ENCODE measurements around the gene PRB3. TPM values are rescaled to one million over a fixed set of nuclear protein-coding genes. Genes with fewer than 3 reads are reported as not detected.

PRB3 gene
- not detected in 2 replicates for total RNA-seq

GRCh38 chr12:11269607-11270006 lies at the start of gene PRB3:
Gene PRB3, minus strand, starts transcription at chr12:11269707. Its CDS starts 38 bp downstream, at chr12:11269669.
- DNase-seq (ENCODE audit: low read depth) = no peak
- no peak within 1 kb of the TSS for H3K4me3 ChIP-seq (ENCODE audit: low read depth, low read length)
- no peak for TF ChIP-seq CTCF (conservative IDR thresholded peaks at IDR 0.05; ENCODE audit: low read depth, low read length)

GRCh38 chr12:11310336-11310735 lies 40.8 kb upstream of the PRB3 start, which contains the start of gene PRB4:
Gene PRB4, minus strand, starts transcription at chr12:11310436. Its CDS starts 38 bp downstream, at chr12:11310398.
- no peak for TF ChIP-seq CTCF (conservative IDR thresholded peaks at IDR 0.05; ENCODE audit: low read depth, low read length)
- H3K4me3 ChIP-seq (ENCODE audit: low read depth, low read length) = no peak within 1 kb of the TSS
- no peak for DNase-seq (ENCODE audit: low read depth)

GRCh38 chr12:11307143-11307542 lies 37.6 kb upstream of the PRB3 start:
- H3K4me3 ChIP-seq (ENCODE audit: low read depth, low read length) = no peak overlapping the region
- DNase-seq (ENCODE audit: low read depth) = no peak
- no peak for TF ChIP-seq CTCF (conservative IDR thresholded peaks at IDR 0.05; ENCODE audit: low read depth, low read length)

- no peak for TF ChIP-seq CTCF (conservative IDR thresholded peaks at IDR 0.05; ENCODE audit: low read depth, low read length)
- DNase-seq (ENCODE audit: low read depth) = no peak
- no peak overlapping the region for H3K4me3 ChIP-seq (ENCODE audit: low read depth, low read length)
Measured at GRCh38 chr12:11273449-11273848, 3.9 kb upstream of the PRB3 start.

- DNase-seq (ENCODE audit: low read depth) = no peak
- TF ChIP-seq CTCF (conservative IDR thresholded peaks at IDR 0.05; ENCODE audit: low read depth, low read length) = no peak
- no peak overlapping the region for H3K4me3 ChIP-seq (ENCODE audit: low read depth, low read length)
Measured at GRCh38 chr12:11264501-11264900, 5.0 kb downstream of the PRB3 start.

DNA sequence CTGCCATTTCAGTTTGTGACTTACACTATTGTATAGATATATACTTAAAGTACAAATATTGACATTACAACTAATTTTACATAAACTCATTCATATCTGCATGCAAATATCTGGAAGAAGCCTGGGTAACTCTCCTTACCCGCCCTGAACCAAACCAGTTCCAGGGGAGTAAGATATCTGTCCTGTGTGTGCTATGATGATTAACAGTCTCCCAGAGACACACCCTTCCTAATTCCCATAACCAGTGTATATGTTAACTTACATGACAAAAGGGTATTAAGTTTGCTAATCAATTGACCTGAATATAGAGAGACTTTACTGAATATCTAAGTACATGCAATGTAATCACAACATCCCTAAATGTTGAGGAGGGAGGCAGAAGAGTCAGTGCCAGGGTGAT lies 23.0 kb downstream of the PRB3 start:
- no peak for DNase-seq (ENCODE audit: low read depth)
- no peak for TF ChIP-seq CTCF (conservative IDR thresholded peaks at IDR 0.05; ENCODE audit: low read depth, low read length)

GRCh38 chr12:11242656-11243055 lies 26.9 kb downstream of the PRB3 start:
- no peak for DNase-seq (ENCODE audit: low read depth)
- H3K4me3 ChIP-seq (ENCODE audit: low read depth, low read length) = no peak overlapping the region
- TF ChIP-seq CTCF (conservative IDR thresholded peaks at IDR 0.05; ENCODE audit: low read depth, low read length) = no peak

More for the DNA sequence above, 23.0 kb downstream of the PRB3 start:
- no peak overlapping the region for H3K4me3 ChIP-seq (ENCODE audit: low read depth, low read length)
